Measurements from ENCODE around the gene RRM1.

GRCh38 chr11:4184163-4184916 is 89.7 kb downstream of the RRM1 start:
- TF ChIP-seq EZH2 (IDR thresholded peaks at IDR 0.05; ENCODE audit: borderline replicate concordance, low read length): no peak
- TF ChIP-seq, protein P1, sequence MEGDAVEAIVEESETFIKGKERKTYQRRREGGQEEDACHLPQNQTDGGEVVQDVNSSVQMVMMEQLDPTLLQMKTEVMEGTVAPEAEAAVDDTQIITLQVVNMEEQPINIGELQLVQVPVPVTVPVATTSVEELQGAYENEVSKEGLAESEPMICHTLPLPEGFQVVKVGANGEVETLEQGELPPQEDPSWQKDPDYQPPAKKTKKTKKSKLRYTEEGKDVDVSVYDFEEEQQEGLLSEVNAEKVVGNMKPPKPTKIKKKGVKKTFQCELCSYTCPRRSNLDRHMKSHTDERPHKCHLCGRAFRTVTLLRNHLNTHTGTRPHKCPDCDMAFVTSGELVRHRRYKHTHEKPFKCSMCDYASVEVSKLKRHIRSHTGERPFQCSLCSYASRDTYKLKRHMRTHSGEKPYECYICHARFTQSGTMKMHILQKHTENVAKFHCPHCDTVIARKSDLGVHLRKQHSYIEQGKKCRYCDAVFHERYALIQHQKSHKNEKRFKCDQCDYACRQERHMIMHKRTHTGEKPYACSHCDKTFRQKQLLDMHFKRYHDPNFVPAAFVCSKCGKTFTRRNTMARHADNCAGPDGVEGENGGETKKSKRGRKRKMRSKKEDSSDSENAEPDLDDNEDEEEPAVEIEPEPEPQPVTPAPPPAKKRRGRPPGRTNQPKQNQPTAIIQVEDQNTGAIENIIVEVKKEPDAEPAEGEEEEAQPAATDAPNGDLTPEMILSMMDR (IDR thresholded peaks at IDR 0.05; ENCODE audit: low read length): no peak
